Measurements from ENCODE around the gene CYP11A1. TPM values are rescaled to one million over a fixed set of nuclear protein-coding genes. Genes with fewer than 3 reads are reported as not detected.

Gene CYP11A1
- total and polyA plus RNA-seq, 2 donors (not counting 1 experiment from before 2014, with no cell fraction given), result not detected

- ChIA-PET CTCF (interaction anchor here (1.1 to 23.1 kb wide), 15 partner anchors 9 to 387 kb away, joined by 3 to 855 read pairs (median 18); partner anchors contain the start of genes SEMA7A and UBL7), POLR2A (interaction anchor here (0.6 kb wide), 1 partner anchor 110 kb away, joined by 15 read pairs; no protein-coding TSS in a partner anchor)
- H3K9me3 ChIP-seq (ENCODE audit: control extremely low read depth in 1 of 3, control insufficient read depth in 2 of 3, insufficient read depth in 1 of 3, low read length in 2 of 3), result no peaks in the 10 kb centered on the region
- H3K27me3 ChIP-seq (replicated peaks in 1 of 4; ENCODE audit: control extremely low read depth in 1 of 4, control insufficient read depth in 3 of 4, insufficient read depth in 4 of 4, low read length in 3 of 4), result no peaks in the 10 kb centered on the region
- peaks cover 46 to 50% of the 10 kb centered on the region in 2 donors for H3K4me1 ChIP-seq (ENCODE audit: control insufficient read depth in 2 of 2, insufficient read depth in 2 of 2, low read length in 2 of 2)
- Mint-ChIP-seq H3K9me3 (ENCODE audit: insufficient read depth) (no peaks in the 10 kb centered on the region), H3K27ac (no peak overlapping the region), H3K4me3 (no peak overlapping the region), H3K4me1 (peaks cover 52% of the 10 kb centered on the region), H3K27me3 (no peaks in the 10 kb centered on the region)
- intact Hi-C loops (cut with micrococcal nuclease), result loop anchor here (5.0 kb wide), 1 partner anchor 389 kb away; the partner anchor contains the start of genes PML and STOML1
- TF ChIP-seq EZH2 (IDR thresholded peaks at IDR 0.05; ENCODE audit: borderline replicate concordance, insufficient read depth, low read depth, low read length, poor library complexity, severe bottlenecking) (no peak), CTCF (IDR thresholded peaks at IDR 0.05) (no peak)
- no peaks in the 10 kb centered on the region for H4K20me1 ChIP-seq (ENCODE audit: control insufficient read depth, insufficient read depth, low read length, poor library complexity, severe bottlenecking)
- H3K4me2 ChIP-seq (replicated peaks; ENCODE audit: low read depth, low read length, poor library complexity, severe bottlenecking), result no peak overlapping the region
- H3K79me2 ChIP-seq (ENCODE audit: control insufficient read depth, insufficient read depth, low read length), result peaks cover 11% of the 10 kb centered on the region
- no peaks in the 10 kb centered on the region for H3K36me3 ChIP-seq (replicated peaks in 1 of 2; ENCODE audit: control extremely low read depth in 1 of 2, control insufficient read depth in 1 of 2, extremely low read depth in 1 of 2, insufficient read depth in 2 of 2, low read length in 1 of 2)
- DNase-seq (no peak), ATAC-seq (ENCODE audit: low read depth) (no peak)
- no peak overlapping the region for H3K9ac ChIP-seq (ENCODE audit: low read length)
- WGBS (ENCODE audit: insufficient coverage), result 95% methylated on average over 3 of the region's 5 CpGs
- H3K4me3 ChIP-seq (ENCODE audit: control extremely low read depth in 1 of 5, extremely low read depth in 1 of 5, insufficient read depth in 1 of 5, low read depth in 2 of 5, low read length in 4 of 5), result no peak overlapping the region
- H3K27ac ChIP-seq (ENCODE audit: low read length in 2 of 2), result no peak overlapping the region
- no peak overlapping the region for H2AFZ ChIP-seq (ENCODE audit: insufficient read depth, low read depth, low read length, poor library complexity, severe bottlenecking)
Observed at GRCh38 chr15:74381481-74381880, 14.0 kb upstream of the CYP11A1 start.

GRCh38 chr15:74381190-74381453, 13.7 kb upstream of the CYP11A1 start:
- H3K9me3 Mint-ChIP-seq (ENCODE audit: insufficient read depth), result no peaks in the 10 kb centered on the region
- H3K27ac Mint-ChIP-seq, result no peak overlapping the region
- intact Hi-C loops (cut with micrococcal nuclease), result loop anchor here (5.0 kb wide), 1 partner anchor 389 kb away; the partner anchor contains the start of genes PML and STOML1
- CTCF ChIA-PET, result interaction anchor here (1.1 to 23.1 kb wide), 12 partner anchors 8 to 252 kb away, joined by 3 to 855 read pairs (median 20); partner anchors contain the start of genes SEMA7A and UBL7
- Histone ChIP-seq H3K9me3 (ENCODE audit: control extremely low read depth in 1 of 3, control insufficient read depth in 2 of 3, insufficient read depth in 1 of 3, low read length in 2 of 3) (no peaks in the 10 kb centered on the region), H3K79me2 (ENCODE audit: control insufficient read depth, insufficient read depth, low read length) (peaks cover 11% of the 10 kb centered on the region), H3K4me2 (replicated peaks; ENCODE audit: low read depth, low read length, poor library complexity, severe bottlenecking) (no peak overlapping the region), H3K4me3 (ENCODE audit: control extremely low read depth in 1 of 5, extremely low read depth in 1 of 5, insufficient read depth in 1 of 5, low read depth in 2 of 5, low read length in 4 of 5) (no peak overlapping the region), H3K4me1 (ENCODE audit: control insufficient read depth in 2 of 2, insufficient read depth in 2 of 2, low read length in 2 of 2) (peaks cover 42 to 47% of the 10 kb centered on the region in 2 donors), H3K9ac (ENCODE audit: low read length) (no peak overlapping the region), H2AFZ (ENCODE audit: insufficient read depth, low read depth, low read length, poor library complexity, severe bottlenecking) (no peak overlapping the region), H3K36me3 (replicated peaks in 1 of 2; ENCODE audit: control extremely low read depth in 1 of 2, control insufficient read depth in 1 of 2, extremely low read depth in 1 of 2, insufficient read depth in 2 of 2, low read length in 1 of 2) (no peaks in the 10 kb centered on the region), H4K20me1 (ENCODE audit: control insufficient read depth, insufficient read depth, low read length, poor library complexity, severe bottlenecking) (no peaks in the 10 kb centered on the region), H3K27ac (ENCODE audit: low read length in 2 of 2) (no peak overlapping the region), H3K27me3 (replicated peaks in 1 of 4; ENCODE audit: control extremely low read depth in 1 of 4, control insufficient read depth in 3 of 4, insufficient read depth in 4 of 4, low read length in 3 of 4) (no peaks in the 10 kb centered on the region)
- TF ChIP-seq CTCF (IDR thresholded peaks at IDR 0.05) (no peak), EZH2 (IDR thresholded peaks at IDR 0.05; ENCODE audit: borderline replicate concordance, insufficient read depth, low read depth, low read length, poor library complexity, severe bottlenecking) (no peak)
- POLR2A ChIA-PET, result interaction anchor here (0.6 kb wide), 1 partner anchor 111 kb away, joined by 15 read pairs; no protein-coding TSS in a partner anchor
- 89% methylated on average over 1 of the region's 2 CpGs for WGBS (ENCODE audit: insufficient coverage)
- DNase-seq (peak; percentile 13), ATAC-seq (ENCODE audit: low read depth) (no peak)
- H3K4me3 Mint-ChIP-seq, result no peak overlapping the region
- H3K4me1 Mint-ChIP-seq, result peaks cover 49% of the 10 kb centered on the region
- H3K27me3 Mint-ChIP-seq, result no peaks in the 10 kb centered on the region

Measured in B cell (primary cell).